Fibroblast of pulmonary artery (primary cell): ENCODE measurements around the gene CHKB.

Source experiments
- DNase-seq: peaks from one replicate; pipeline ENCODE4 v3.0.0-alpha.2; 2010; ENCODE audit warnings: low read depth
- H3K4me3 ChIP-seq: replicated peaks from 2 replicates; pipeline ENCODE4 v1.5.1; 2011; ENCODE audit warnings: low read depth, mild to moderate bottlenecking, control low read depth, low read length, moderate library complexity
- CTCF ChIP-seq: IDR thresholded peaks from 2 replicates; pipeline ENCODE4 v1.5.1; 2011; ENCODE audit warnings: mild to moderate bottlenecking, control low read depth, low read length, inconsistent platforms; ENCODE audit errors: missing control alignments

Gene CHKB

GRCh38 chr22:50582493-50583293 lies at the start of gene CHKB:
Gene CHKB (minus strand): TSS chr22:50582849. CDS start chr22:50582781, 68 bp downstream.
- peak; percentile 97 for DNase-seq
- TF ChIP-seq CTCF, result no peak
- H3K4me3 ChIP-seq, result peak within 1 kb of the TSS; percentile 78

- TF ChIP-seq CTCF, result no peak
- DNase-seq, result no peak
- no peak overlapping the region for H3K4me3 ChIP-seq
These were observed 47.7 kb upstream of the CHKB start for GRCh38 chr22:50630376-50630775.

GRCh38 chr22:50628543-50629134 lies 46.0 kb upstream of the CHKB start:
- H3K4me3 ChIP-seq, result peak overlapping the region; percentile 89
- DNase-seq, result no peak
- TF ChIP-seq CTCF, result no peak

GRCh38 chr22:50627642-50628542 lies 45.2 kb upstream of the CHKB start, which contains the start of gene ARSA:
Gene ARSA (minus strand): TSS chr22:50628152. CDS start chr22:50627779, 373 bp downstream.
- DNase-seq, result peak; percentile 83
- peak; percentile 22 for TF ChIP-seq CTCF
- H3K4me3 ChIP-seq, result peak within 1 kb of the TSS; percentile 89

- H3K4me3 ChIP-seq, result peak overlapping the region; percentile 89
- DNase-seq, result no peak
- no peak for TF ChIP-seq CTCF
These were observed 44.4 kb upstream of the CHKB start for GRCh38 chr22:50626850-50627641.

GRCh38 chr22:50626314-50626849 lies 43.7 kb upstream of the CHKB start:
- no peak for TF ChIP-seq CTCF
- no peak for DNase-seq
- H3K4me3 ChIP-seq, result no peak overlapping the region
